Measurements from ENCODE around the gene DOCK11. TPM values are rescaled to one million over a fixed set of nuclear protein-coding genes. Genes with fewer than 3 reads are reported as not detected.
"Not testable (repeated sequence)": the region's sequence is repeated elsewhere in the genome, so short reads cannot be mapped to it uniquely, and the experiment has no call there.

Gene DOCK11
- total RNA-seq, 4 donors from 2014 or later, result 36.0 to 50.0 (median 41.1) TPM

DNA sequence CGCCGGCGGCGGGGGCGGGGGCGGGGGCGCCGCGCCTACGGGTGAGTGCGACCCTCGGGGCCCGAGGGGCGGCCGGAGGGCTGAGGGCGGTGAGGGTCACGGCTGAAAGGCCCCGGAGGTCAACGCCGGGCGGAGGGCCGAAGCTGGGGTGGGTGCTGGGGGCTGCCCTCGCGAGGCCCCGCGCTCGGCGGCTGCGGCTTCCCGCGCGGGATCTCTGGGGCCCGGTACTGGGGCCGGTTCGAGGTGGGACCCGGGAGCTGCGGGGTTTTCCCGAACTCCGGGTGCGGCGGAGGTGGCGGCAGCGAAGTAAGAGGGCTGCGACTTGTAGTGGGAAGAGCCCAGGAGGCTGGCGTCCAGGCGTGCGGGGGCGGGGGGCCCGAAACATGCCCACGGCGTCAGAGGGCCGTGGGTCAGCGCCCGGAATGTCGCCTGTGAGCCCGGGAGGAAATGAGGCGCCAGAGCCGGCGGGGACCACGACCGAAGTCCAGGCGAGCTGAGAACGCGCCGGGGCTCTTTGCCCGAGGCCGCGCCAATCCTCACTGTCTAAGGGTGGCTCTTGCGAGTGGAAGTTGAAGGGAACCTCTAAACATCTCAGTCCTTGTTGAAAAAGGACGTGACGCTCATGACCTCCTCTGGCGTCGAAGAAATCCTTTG is 232.2 kb downstream of the DOCK11 start:
- Histone ChIP-seq H3K4me3 (replicated peaks in 1 of 3) (peak overlapping the region in 2 of 3 donors; percentile 44 to 55), H3K36me3 (no peaks in the 10 kb centered on the region), H3K27me3 (no peaks in the 10 kb centered on the region), H3K27ac (peak overlapping the region; percentile 78 to 93 (median 88)), H3K9me3 (no peaks in the 10 kb centered on the region), H3K4me1 (peaks cover 0 to 26% of the 10 kb centered on the region in 2 donors)
- intact Hi-C loops (cut with DNase I), result no loop called here
- 0% methylated on average over 4 to 5 of the region's 73 CpGs for WGBS, 2 donors
- DNase-seq, result peak; percentile 52 to 54
- TF ChIP-seq, protein P1, sequence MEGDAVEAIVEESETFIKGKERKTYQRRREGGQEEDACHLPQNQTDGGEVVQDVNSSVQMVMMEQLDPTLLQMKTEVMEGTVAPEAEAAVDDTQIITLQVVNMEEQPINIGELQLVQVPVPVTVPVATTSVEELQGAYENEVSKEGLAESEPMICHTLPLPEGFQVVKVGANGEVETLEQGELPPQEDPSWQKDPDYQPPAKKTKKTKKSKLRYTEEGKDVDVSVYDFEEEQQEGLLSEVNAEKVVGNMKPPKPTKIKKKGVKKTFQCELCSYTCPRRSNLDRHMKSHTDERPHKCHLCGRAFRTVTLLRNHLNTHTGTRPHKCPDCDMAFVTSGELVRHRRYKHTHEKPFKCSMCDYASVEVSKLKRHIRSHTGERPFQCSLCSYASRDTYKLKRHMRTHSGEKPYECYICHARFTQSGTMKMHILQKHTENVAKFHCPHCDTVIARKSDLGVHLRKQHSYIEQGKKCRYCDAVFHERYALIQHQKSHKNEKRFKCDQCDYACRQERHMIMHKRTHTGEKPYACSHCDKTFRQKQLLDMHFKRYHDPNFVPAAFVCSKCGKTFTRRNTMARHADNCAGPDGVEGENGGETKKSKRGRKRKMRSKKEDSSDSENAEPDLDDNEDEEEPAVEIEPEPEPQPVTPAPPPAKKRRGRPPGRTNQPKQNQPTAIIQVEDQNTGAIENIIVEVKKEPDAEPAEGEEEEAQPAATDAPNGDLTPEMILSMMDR (IDR thresholded peaks at IDR 0.05), result no peak
- TF ChIP-seq POLR2A (IDR thresholded peaks at IDR 0.05), result peak in 1 of 2 donors; percentile 28

DNA sequence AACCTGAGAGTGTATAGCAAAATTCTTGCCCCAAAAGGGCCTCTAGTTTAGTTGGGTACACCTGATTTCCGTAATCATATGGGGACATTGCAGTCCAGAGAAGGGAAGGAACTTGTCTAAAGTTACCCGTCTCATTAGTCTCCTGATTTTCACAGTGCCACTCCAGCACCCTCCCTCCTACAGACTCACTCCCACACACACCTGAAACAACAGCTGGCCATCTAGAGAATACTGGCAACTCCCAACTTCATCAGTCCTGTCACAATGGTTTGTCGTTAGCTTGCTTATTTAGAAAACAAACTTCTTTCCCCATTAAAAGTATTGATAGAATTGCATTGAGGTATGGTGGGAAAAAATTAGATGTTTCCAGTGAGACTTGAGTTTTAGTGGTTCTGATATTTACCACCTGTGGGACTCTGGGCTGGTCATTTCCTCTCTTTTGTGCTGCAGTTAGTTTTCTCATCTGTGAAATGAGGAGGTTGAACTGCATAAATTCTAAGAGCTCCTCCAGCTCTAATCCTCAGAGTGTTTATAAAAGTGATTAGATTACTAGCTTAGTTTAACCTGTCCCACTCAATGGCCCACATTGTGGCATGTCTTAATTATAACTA is 233.5 kb downstream of the DOCK11 start:
- TF ChIP-seq, protein P1 (IDR thresholded peaks at IDR 0.05), result no peak
- TF ChIP-seq POLR2A (IDR thresholded peaks at IDR 0.05), result no peak
- 50 to 53% methylated on average over 3 of the region's 3 CpGs for WGBS, 2 donors
- Histone ChIP-seq H3K9me3 (no peaks in the 10 kb centered on the region), H3K4me3 (replicated peaks in 1 of 3) (no peak overlapping the region), H3K36me3 (no peaks in the 10 kb centered on the region), H3K27me3 (no peaks in the 10 kb centered on the region), H3K27ac (peak overlapping the region in 2 of 3 donors; percentile 88 to 93), H3K4me1 (peaks cover 0 to 26% of the 10 kb centered on the region in 2 donors)
- intact Hi-C loops (cut with DNase I), result no loop called here
- DNase-seq, result peak in 1 of 2 donors; percentile 16

DNA sequence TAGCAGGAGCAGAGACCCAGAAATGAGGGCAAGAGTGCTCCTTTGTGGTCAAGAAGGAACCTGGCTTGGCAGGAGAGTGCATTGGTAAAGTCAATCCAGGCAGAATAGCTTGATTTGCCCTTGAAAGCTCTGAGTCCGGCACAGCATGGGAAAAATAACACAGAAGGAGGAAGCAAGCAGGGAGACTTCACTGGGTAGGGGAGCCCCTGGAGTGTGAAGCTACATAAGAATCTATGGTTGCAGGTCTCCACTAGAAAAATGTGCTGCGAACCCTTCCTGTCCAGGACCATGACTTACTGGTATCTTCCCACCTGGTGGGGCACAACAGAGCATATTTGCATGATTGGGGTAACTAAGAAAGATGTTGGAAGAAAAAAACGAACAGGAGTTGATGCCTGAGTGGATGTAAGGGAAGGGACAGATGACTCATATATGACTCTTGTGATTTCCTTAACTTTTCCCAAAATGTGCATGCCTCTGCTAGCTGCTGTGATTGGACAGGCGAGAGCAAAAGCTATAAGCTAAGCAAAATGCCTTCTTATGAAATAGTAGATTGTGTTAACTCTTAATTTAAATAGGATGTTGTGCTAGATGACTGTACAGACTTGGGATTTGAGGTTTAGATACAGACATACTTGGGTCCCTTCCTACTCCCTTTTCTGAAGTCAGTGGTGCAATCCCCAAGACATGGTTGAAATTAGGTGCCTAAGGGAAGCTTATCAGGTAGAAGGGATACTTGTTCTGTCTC is 235.1 kb downstream of the DOCK11 start:
- H3K4me3 ChIP-seq (replicated peaks in 1 of 3), result no peak overlapping the region
- H3K27me3 ChIP-seq, result no peaks in the 10 kb centered on the region
- DNase-seq, result no peak
- H3K36me3 ChIP-seq, result no peaks in the 10 kb centered on the region
- peaks cover 0 to 16% of the 10 kb centered on the region in 2 donors for H3K4me1 ChIP-seq
- H3K9me3 ChIP-seq, result no peaks in the 10 kb centered on the region
- WGBS, 2 donors, result 62 to 63% methylated on average over 4 of the region's 4 CpGs
- H3K27ac ChIP-seq, result peak overlapping the region in 2 of 3 donors; percentile 13 to 47
- intact Hi-C loops (cut with DNase I), result no loop called here
- TF ChIP-seq, protein P1 (IDR thresholded peaks at IDR 0.05), result no peak
- no peak for TF ChIP-seq POLR2A (IDR thresholded peaks at IDR 0.05)

DNA sequence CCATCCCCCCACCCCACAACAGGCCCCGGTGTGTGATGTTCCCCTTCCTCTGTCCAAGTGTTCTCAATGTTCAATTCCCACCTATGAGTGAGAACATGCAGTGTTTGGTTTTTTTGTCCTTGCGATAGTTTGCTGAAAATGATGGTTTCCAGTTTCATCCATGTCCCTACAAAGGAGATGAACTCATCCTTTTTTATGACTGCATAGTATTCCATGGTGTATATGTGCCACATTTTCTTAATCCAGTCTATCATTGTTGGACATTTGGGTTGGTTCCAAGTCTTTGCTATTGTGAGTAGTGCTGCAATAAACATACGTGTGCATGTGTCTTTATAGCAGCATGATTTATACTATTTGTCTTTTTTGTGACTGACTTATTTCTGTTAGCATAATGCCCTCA is 236.9 kb downstream of the DOCK11 start:
- H3K36me3 ChIP-seq; H3K4me3 ChIP-seq (replicated peaks in 1 of 3); H3K27me3 ChIP-seq; H3K9me3 ChIP-seq; H3K4me1 ChIP-seq; H3K27ac ChIP-seq; intact Hi-C loops (cut with DNase I); DNase-seq: not testable (repeated sequence)
- 92 to 93% methylated on average over 2 to 3 of the region's 3 CpGs for WGBS, 2 donors

DNA sequence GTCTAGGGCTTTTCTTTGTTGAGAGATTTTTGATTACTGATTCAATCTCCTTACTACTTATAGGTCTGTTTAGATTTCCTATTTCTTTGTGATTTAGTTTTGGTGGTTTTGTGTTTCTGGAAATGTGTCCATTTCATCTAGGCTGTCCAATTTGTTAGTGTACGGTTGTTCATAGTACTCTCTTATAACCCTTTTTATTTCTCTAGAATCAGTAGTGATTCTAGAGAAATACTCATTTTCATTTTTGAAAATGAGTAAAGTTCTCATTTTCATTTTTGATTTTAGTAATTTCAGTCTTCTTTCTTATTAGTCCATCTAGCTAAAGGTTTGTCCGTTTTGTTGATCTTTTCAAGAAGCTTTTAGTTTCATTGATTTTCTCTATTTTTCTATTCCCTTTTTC is 239.3 kb downstream of the DOCK11 start:
- DNase-seq, result no peak
- intact Hi-C loops (cut with DNase I), result no loop called here
- WGBS, 2 donors, result 89 to 90% methylated on average over 2 of the region's 2 CpGs

More for the DNA sequence above, 239.3 kb downstream of the DOCK11 start:
- Histone ChIP-seq H3K4me1 (peaks cover 0 to 8% of the 10 kb centered on the region in 2 donors), H3K27me3 (no peaks in the 10 kb centered on the region), H3K4me3 (replicated peaks in 1 of 3) (no peak overlapping the region), H3K27ac (no peak overlapping the region), H3K9me3 (no peaks in the 10 kb centered on the region), H3K36me3 (no peaks in the 10 kb centered on the region)
- TF ChIP-seq POLR2A (IDR thresholded peaks at IDR 0.05), result no peak
- TF ChIP-seq, protein P1 (IDR thresholded peaks at IDR 0.05), result no peak

Small RNA genes lying within 50 kb of the gene (small RNA-seq; reads per million reads assigned to genes)
- gene RF00019, result not detected

Other genes starting within 250 kb of the DOCK11 start
- gene WDR44, start 149.7 kb upstream of the DOCK11 start, total RNA-seq, result 10 to 100 TPM; 18.8 to 24.0 (median 22.5) TPM
- gene IL13RA1, start 231.8 kb downstream of the DOCK11 start, total RNA-seq, result 10 to 100 TPM; 40.0 to 71.4 (median 46.8) TPM